ENCODE data around the gene PNPLA6. TPM values are rescaled to one million over a fixed set of nuclear protein-coding genes. Genes with fewer than 3 reads are reported as not detected.

Gene PNPLA6
- total RNA-seq, 3 donors from 2014 or later (not counting 1 experiment from before 2014, with no cell fraction given) = 118 to 190 (median 125) TPM

DNA sequence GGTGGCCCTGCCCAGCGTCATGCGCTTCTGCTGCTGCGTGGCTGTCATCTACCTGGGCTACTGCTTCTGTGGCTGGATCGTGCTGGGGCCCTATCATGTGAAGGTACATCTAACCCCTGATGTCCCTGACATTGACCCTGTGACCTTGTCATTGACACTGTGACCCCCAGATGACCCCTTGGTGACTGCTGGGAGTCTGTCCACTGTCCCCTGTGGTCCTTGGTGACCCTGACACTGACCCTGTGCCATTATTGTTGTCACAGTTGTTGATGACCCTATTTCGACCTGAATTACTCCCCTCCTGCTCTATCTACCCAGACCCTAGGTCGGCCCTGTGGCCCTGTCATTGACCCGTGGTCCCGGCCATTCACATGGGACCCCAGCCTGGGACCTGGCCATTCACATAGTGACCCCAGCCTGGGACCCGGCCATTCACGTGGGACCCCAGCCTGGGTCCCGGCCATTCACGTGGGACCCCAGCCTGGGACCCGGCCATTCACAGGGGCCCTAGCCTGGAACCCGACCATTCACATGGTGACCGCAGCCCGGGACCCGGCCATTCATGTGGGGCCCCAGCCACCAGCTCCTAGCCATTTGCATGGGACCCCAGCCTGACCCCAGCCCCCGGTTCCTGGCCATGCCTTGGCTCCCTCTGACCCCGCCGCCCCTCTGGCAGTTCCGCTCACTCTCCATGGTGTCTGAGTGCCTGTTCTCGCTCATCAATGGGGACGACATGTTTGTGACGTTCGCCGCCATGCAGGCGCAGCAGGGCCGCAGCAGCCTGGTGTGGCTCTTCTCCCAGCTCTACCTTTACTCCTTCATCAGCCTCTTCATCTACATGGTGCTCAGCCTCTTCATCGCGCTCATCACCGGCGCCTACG is 5.7 kb upstream of the PNPLA6 start:
- 95% methylated on average over 33 of the region's 33 CpGs for WGBS (ENCODE audit: insufficient coverage)
- H3K36me3 ChIP-seq (ENCODE audit: control insufficient read depth, insufficient read depth, low read length) = peaks cover 3% of the 10 kb centered on the region
- DNase-seq (no peak), ATAC-seq (no peak)
- no peak overlapping the region for H3K4me3 Mint-ChIP-seq
- H3K9me3 ChIP-seq (ENCODE audit: control insufficient read depth, insufficient read depth, low read length) = no peaks in the 10 kb centered on the region
- intact Hi-C loops (cut with micrococcal nuclease) = no loop called here
- TF ChIP-seq, protein P1, sequence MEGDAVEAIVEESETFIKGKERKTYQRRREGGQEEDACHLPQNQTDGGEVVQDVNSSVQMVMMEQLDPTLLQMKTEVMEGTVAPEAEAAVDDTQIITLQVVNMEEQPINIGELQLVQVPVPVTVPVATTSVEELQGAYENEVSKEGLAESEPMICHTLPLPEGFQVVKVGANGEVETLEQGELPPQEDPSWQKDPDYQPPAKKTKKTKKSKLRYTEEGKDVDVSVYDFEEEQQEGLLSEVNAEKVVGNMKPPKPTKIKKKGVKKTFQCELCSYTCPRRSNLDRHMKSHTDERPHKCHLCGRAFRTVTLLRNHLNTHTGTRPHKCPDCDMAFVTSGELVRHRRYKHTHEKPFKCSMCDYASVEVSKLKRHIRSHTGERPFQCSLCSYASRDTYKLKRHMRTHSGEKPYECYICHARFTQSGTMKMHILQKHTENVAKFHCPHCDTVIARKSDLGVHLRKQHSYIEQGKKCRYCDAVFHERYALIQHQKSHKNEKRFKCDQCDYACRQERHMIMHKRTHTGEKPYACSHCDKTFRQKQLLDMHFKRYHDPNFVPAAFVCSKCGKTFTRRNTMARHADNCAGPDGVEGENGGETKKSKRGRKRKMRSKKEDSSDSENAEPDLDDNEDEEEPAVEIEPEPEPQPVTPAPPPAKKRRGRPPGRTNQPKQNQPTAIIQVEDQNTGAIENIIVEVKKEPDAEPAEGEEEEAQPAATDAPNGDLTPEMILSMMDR (IDR thresholded peaks at IDR 0.05) = no peak
- H3K4me3 ChIP-seq (ENCODE audit: low read length) = no peak overlapping the region
- H3K27me3 ChIP-seq (ENCODE audit: control insufficient read depth, insufficient read depth, low read length) = no peaks in the 10 kb centered on the region
- no peak overlapping the region for H3K27ac ChIP-seq (ENCODE audit: low read length)
- no peaks in the 10 kb centered on the region for H3K27me3 Mint-ChIP-seq (ENCODE audit: low read depth in 2 of 2)
- H3K36me3 Mint-ChIP-seq = no peaks in the 10 kb centered on the region
- peaks cover 8% of the 10 kb centered on the region in 2 donors for H3K4me1 Mint-ChIP-seq
- H3K27ac Mint-ChIP-seq = no peak overlapping the region
- H3K9me3 Mint-ChIP-seq = no peaks in the 10 kb centered on the region
- peaks cover 17% of the 10 kb centered on the region for H3K4me1 ChIP-seq (ENCODE audit: control insufficient read depth, insufficient read depth, low read length)

DNA sequence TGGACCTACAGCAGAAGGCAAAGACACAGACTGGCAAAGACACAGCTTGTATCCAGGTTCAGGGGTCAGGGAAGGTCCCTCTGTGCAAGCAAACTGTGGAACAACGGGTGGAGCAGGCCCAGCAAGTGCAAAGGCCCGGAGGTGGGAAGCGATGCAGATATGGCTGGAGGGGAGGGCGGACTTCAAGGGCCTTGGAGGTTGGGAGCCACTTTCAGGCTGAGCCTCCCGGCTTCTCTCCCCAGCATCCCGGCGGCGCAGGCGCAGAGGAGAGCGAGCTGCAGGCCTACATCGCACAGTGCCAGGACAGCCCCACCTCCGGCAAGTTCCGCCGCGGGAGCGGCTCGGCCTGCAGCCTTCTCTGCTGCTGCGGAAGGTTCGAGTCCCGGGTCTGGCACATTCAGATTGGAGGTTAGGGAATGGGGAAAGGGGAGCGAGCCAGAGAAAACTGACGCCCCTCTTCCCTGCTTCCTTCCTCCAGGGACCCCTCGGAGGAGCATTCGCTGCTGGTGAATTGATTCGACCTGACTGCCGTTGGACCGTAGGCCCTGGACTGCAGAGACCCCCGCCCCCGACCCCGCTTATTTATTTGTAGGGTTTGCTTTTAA is 2.1 kb upstream of the PNPLA6 start:
- Histone ChIP-seq H3K27ac (ENCODE audit: low read length) (peak overlapping the region; percentile 16), H3K4me3 (ENCODE audit: low read length) (peak overlapping the region; percentile 96), H3K9me3 (ENCODE audit: control insufficient read depth, insufficient read depth, low read length) (no peaks in the 10 kb centered on the region), H3K27me3 (ENCODE audit: control insufficient read depth, insufficient read depth, low read length) (no peaks in the 10 kb centered on the region), H3K4me1 (ENCODE audit: control insufficient read depth, insufficient read depth, low read length) (peaks cover 32% of the 10 kb centered on the region), H3K36me3 (ENCODE audit: control insufficient read depth, insufficient read depth, low read length) (peaks cover 6% of the 10 kb centered on the region)
- Mint-ChIP-seq H3K9me3 (no peaks in the 10 kb centered on the region), H3K4me1 (peaks cover 17 to 23% of the 10 kb centered on the region in 2 donors), H3K36me3 (no peaks in the 10 kb centered on the region), H3K27ac (peak overlapping the region in 1 of 2 donors; percentile 93), H3K4me3 (peak overlapping the region; percentile 96), H3K27me3 (ENCODE audit: low read depth in 2 of 2) (no peaks in the 10 kb centered on the region)
- 63% methylated on average over 30 of the region's 30 CpGs for WGBS (ENCODE audit: insufficient coverage)
- TF ChIP-seq, protein P1 (IDR thresholded peaks at IDR 0.05) = no peak
- intact Hi-C loops (cut with micrococcal nuclease) = no loop called here
- ATAC-seq = no peak
- no peak for DNase-seq

DNA sequence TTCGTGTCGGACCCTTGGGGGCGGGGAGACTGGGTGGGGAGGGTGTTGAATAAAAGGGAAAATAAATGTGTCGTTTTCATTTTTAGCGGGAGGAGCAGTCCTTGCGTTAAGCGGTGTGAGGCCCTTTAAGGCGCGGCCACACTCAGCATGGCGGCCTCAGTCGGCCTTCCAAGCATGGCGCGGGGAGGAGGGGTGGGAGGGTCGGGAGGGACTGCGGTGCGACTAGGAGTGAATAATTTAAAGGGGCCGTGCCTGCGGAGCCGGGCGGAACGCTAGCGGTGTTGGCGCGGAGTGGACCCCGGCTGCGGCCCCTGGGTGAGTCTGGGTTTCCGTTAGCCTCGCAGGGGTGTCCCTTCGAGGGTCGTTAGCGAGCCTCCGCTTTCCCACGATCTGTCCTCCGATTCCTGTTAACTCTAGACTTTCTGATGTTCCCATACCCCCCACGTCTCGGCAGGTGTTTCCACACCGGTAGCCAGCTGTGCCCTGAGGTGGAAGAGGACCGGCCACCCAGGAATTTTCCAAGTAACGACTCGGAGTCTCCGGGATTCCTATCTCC is 1.5 kb upstream of the PNPLA6 start:
- H3K27ac Mint-ChIP-seq = peak overlapping the region; percentile 87 to 93
- intact Hi-C loops (cut with micrococcal nuclease) = loop anchor here (1.0 kb wide), 1 partner anchor 12 kb away; the partner anchor contains the start of gene MCOLN1
- H3K4me1 Mint-ChIP-seq = peaks cover 17 to 23% of the 10 kb centered on the region in 2 donors
- Histone ChIP-seq H3K4me1 (ENCODE audit: control insufficient read depth, insufficient read depth, low read length) (peaks cover 32% of the 10 kb centered on the region), H3K27me3 (ENCODE audit: control insufficient read depth, insufficient read depth, low read length) (no peaks in the 10 kb centered on the region), H3K9me3 (ENCODE audit: control insufficient read depth, insufficient read depth, low read length) (no peaks in the 10 kb centered on the region), H3K36me3 (ENCODE audit: control insufficient read depth, insufficient read depth, low read length) (peaks cover 6% of the 10 kb centered on the region), H3K27ac (ENCODE audit: low read length) (peak overlapping the region; percentile 66), H3K4me3 (ENCODE audit: low read length) (peak overlapping the region; percentile 96)
- TF ChIP-seq, protein P1 (IDR thresholded peaks at IDR 0.05) = no peak
- H3K36me3 Mint-ChIP-seq = no peaks in the 10 kb centered on the region
- peak overlapping the region; percentile 96 for H3K4me3 Mint-ChIP-seq
- ATAC-seq (peak; percentile 54 to 66 (median 64)), DNase-seq (peak; percentile 77 to 92)
- H3K27me3 Mint-ChIP-seq (ENCODE audit: low read depth in 2 of 2) = no peaks in the 10 kb centered on the region
- under 1% methylated on average over 41 of the region's 41 CpGs for WGBS (ENCODE audit: insufficient coverage)
- no peaks in the 10 kb centered on the region for H3K9me3 Mint-ChIP-seq
